Activated T-cell treated with anti-CD3 and anti-CD28 coated beads, Interleukin-2, amount 50 U/mL, for 72 hours (primary cell): ENCODE data around the gene CREG2. TPM values are rescaled to one million over a fixed set of nuclear protein-coding genes. Genes with fewer than 3 reads are reported as not detected.
A peak's percentile ranks its signal among the peaks of the same experiment; 100 is the strongest.

Source experiments
- ATAC-seq, 2 donors: fragments of 150-1000 bp; cut with Tn5 transposase; replicated peaks in 1 of 2; 2 replicates each; pipeline ENCODE4 v1.10.0; 2021; ENCODE audit warnings: moderate library complexity in 2 of 2, mild to moderate bottlenecking in 1 of 2
- DNase-seq, 2 donors: peaks; one replicate each; pipeline ENCODE4 v3.0.0; 2021 to 2022; ENCODE audit warnings: mixed read lengths in 1 of 2
- H3K27ac Mint-ChIP-seq: one replicate; pipeline ENCODE4 v1.8.0; 2022; ENCODE audit warnings: mild to moderate bottlenecking, moderate library complexity, mixed read lengths
- H3K27me3 Mint-ChIP-seq: one replicate; pipeline ENCODE4 v1.8.0; 2022; ENCODE audit warnings: low read depth, mixed read lengths
- H3K36me3 Mint-ChIP-seq, 2 donors: one replicate each; pipeline ENCODE4 v1.8.0; 2022; ENCODE audit warnings: mixed read lengths in 2 of 2, mild to moderate bottlenecking in 1 of 2; ENCODE audit not compliant: insufficient read depth in 2 of 2
- H3K4me1 Mint-ChIP-seq: one replicate; pipeline ENCODE4 v1.8.0; 2022; ENCODE audit warnings: low read depth, mixed read lengths
- H3K4me3 Mint-ChIP-seq, 2 donors: one replicate each; pipeline ENCODE4 v1.8.0; 2022; ENCODE audit warnings: mild to moderate bottlenecking in 2 of 2, mixed read lengths in 2 of 2, moderate library complexity in 2 of 2
- H3K9me3 Mint-ChIP-seq, 2 donors: one replicate each; pipeline ENCODE4 v1.8.0; 2022; ENCODE audit warnings: mixed read lengths in 2 of 2
- total RNA-seq, 2 donors: library from RNA; stranded (reverse); gene quantifications; one replicate each; pipeline ENCODE4 v1.2.3, GENCODE V29; 2022

The CREG2 gene
- total RNA-seq, 2 donors from 2014 or later: not detected

GRCh38 chr2:101401326-101401665 lies 14.0 kb upstream of the CREG2 start:
- no peak overlapping the region for H3K27ac Mint-ChIP-seq
- peaks cover 34% of the 10 kb centered on the region for H3K27me3 Mint-ChIP-seq
- H3K36me3 Mint-ChIP-seq: no peaks in the 10 kb centered on the region
- ATAC-seq (no peak), DNase-seq (no peak)
- H3K4me3 Mint-ChIP-seq: no peak overlapping the region
- H3K4me1 Mint-ChIP-seq: peaks cover 24% of the 10 kb centered on the region
- H3K9me3 Mint-ChIP-seq: no peaks in the 10 kb centered on the region

DNA sequence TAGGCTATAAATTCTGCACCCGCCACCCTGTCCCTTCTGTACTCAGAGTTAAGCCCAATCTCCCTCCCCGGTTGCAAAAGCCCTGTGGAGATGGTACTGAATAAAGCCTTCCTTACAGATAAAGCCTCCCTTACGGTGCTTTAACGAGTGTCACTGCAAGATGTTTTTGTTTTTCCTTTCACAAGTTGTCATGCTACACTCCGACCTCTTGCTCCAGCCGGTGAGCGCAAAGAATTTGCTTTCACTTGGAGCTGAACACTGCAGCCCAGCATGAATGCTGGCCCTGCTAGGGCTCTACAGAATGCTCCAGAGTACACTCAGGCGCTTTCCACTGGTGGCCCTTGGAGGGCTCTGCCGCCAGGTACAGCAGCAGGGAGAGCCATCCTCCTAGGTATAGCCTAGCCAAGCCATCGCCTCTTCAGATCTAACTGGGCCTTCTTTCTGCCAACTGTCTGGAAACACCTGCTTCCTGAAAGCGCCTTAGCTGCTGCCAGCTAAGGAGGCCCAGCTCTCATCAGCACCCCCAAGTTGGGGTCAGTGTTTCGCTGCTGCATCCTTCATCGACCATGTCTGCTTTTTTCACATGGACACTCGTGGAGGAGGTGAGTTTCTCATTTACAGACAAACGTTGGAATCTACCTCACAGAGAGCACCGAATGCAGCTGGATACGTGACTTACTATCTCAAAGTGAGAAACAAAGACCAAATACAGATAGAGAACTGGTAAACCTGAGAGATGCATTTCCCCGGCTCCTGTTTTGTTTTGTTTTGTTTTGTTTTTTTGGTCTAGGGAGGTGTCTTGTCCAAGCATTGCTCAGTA lies 13.4 kb upstream of the CREG2 start:
- no peak overlapping the region for H3K27ac Mint-ChIP-seq
- H3K36me3 Mint-ChIP-seq: peaks cover 0 to 2% of the 10 kb centered on the region in 2 donors
- H3K4me1 Mint-ChIP-seq: peaks cover 30% of the 10 kb centered on the region
- no peaks in the 10 kb centered on the region for H3K9me3 Mint-ChIP-seq
- DNase-seq (no peak), ATAC-seq (no peak)
- no peak overlapping the region for H3K4me3 Mint-ChIP-seq
- H3K27me3 Mint-ChIP-seq: peaks cover 39% of the 10 kb centered on the region

GRCh38 chr2:101400048-101400447 lies 12.7 kb upstream of the CREG2 start:
- DNase-seq (no peak), ATAC-seq (no peak)
- H3K27ac Mint-ChIP-seq: no peak overlapping the region
- H3K4me1 Mint-ChIP-seq: peaks cover 31% of the 10 kb centered on the region
- no peak overlapping the region for H3K4me3 Mint-ChIP-seq
- peaks cover 0 to 2% of the 10 kb centered on the region in 2 donors for H3K36me3 Mint-ChIP-seq
- no peaks in the 10 kb centered on the region for H3K9me3 Mint-ChIP-seq
- H3K27me3 Mint-ChIP-seq: peaks cover 46% of the 10 kb centered on the region

GRCh38 chr2:101399021-101399799 lies 11.9 kb upstream of the CREG2 start:
- peaks cover 46% of the 10 kb centered on the region for H3K27me3 Mint-ChIP-seq

GRCh38 chr2:101398116-101398821 lies 11.0 kb upstream of the CREG2 start:
- peaks cover 31% of the 10 kb centered on the region for H3K4me1 Mint-ChIP-seq
- no peaks in the 10 kb centered on the region for H3K9me3 Mint-ChIP-seq
- H3K27me3 Mint-ChIP-seq: peaks cover 46% of the 10 kb centered on the region
- no peak overlapping the region for H3K4me3 Mint-ChIP-seq
- H3K27ac Mint-ChIP-seq: no peak overlapping the region
- peaks cover 0 to 2% of the 10 kb centered on the region in 2 donors for H3K36me3 Mint-ChIP-seq
- peak in 1 of 2 donors; percentile 51 for ATAC-seq
- no peak for DNase-seq

More at GRCh38 chr2:101399021-101399799, 11.9 kb upstream of the CREG2 start:
- DNase-seq (no peak), ATAC-seq (no peak)
- peaks cover 0 to 2% of the 10 kb centered on the region in 2 donors for H3K36me3 Mint-ChIP-seq
- peaks cover 31% of the 10 kb centered on the region for H3K4me1 Mint-ChIP-seq
- H3K27ac Mint-ChIP-seq: no peak overlapping the region
- no peaks in the 10 kb centered on the region for H3K9me3 Mint-ChIP-seq
- no peak overlapping the region for H3K4me3 Mint-ChIP-seq

DNA sequence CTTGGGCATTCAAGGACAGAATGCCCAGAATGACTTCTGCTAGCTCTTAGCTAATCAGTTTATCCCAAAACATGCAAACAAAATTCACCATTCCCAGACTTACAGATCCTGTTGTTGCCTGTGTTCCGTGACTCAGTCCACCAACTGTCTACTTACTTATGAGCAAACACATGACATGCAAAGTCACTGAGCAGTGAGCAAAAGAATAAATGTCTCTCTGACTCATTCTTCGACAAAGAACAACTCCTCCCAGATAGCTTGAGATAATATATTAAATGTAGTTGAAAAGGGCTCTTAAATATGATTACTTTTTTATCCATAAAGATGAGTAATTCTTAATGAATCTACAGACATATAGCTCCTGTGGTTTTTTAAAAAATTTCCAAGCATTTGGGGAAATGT lies 9.0 kb upstream of the CREG2 start:
- no peak overlapping the region for H3K27ac Mint-ChIP-seq
- peak overlapping the region in 1 of 2 donors; percentile 44 for H3K4me3 Mint-ChIP-seq
- H3K9me3 Mint-ChIP-seq: no peaks in the 10 kb centered on the region
- H3K36me3 Mint-ChIP-seq: peaks cover 0 to 2% of the 10 kb centered on the region in 2 donors
- H3K27me3 Mint-ChIP-seq: peaks cover 46% of the 10 kb centered on the region
- DNase-seq (no peak), ATAC-seq (peak in 1 of 2 donors; percentile 32)
- peaks cover 30% of the 10 kb centered on the region for H3K4me1 Mint-ChIP-seq

- Mint-ChIP-seq H3K4me1 (peaks cover 24% of the 10 kb centered on the region), H3K36me3 (peaks cover 0 to 2% of the 10 kb centered on the region in 2 donors), H3K9me3 (no peaks in the 10 kb centered on the region), H3K4me3 (peak overlapping the region in 1 of 2 donors; percentile 44), H3K27ac (no peak overlapping the region), H3K27me3 (peaks cover 43% of the 10 kb centered on the region)
- DNase-seq: no peak
- ATAC-seq: peak in 1 of 2 donors; percentile 44
Observed at GRCh38 chr2:101395545-101396315, 8.4 kb upstream of the CREG2 start.

DNA sequence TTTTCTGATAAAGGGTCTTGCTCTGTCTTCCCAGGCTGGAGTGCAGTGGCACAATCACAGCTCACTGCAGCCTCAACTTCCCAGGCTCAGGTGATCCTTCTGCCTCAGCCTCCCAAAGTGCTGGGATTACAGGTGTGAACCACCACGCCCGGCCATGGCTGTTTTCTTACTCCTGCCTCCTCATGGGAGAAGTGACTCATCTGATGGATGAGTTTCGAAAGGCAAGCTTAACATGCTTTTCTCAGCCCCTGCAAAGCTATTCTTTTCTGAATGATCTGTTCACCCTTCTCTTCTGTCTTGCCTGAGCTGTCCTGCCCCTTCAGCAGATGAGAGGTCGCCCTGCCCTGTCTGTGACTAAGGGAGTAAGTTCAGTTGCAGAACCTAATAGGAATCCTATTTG lies 929 bp upstream of the CREG2 start:
- Mint-ChIP-seq H3K36me3 (no peaks in the 10 kb centered on the region), H3K27me3 (peaks cover 56% of the 10 kb centered on the region), H3K9me3 (no peaks in the 10 kb centered on the region), H3K4me1 (peaks cover 15% of the 10 kb centered on the region), H3K27ac (no peak overlapping the region), H3K4me3 (peak overlapping the region; percentile 74 to 78)
- no peak for DNase-seq
- ATAC-seq: no peak

- Mint-ChIP-seq H3K4me3 (peak overlapping the region; percentile 64 to 69), H3K36me3 (no peaks in the 10 kb centered on the region), H3K9me3 (no peaks in the 10 kb centered on the region), H3K27ac (no peak overlapping the region), H3K4me1 (peaks cover 15% of the 10 kb centered on the region), H3K27me3 (peaks cover 60% of the 10 kb centered on the region)
- peak in 1 of 2 donors; percentile 68 for ATAC-seq
- DNase-seq: no peak
Observed at GRCh38 chr2:101386599-101387150, 628 bp downstream of the CREG2 start.

- no peak overlapping the region for H3K4me3 Mint-ChIP-seq
- no peak overlapping the region for H3K27ac Mint-ChIP-seq
- peaks cover 11% of the 10 kb centered on the region for H3K4me1 Mint-ChIP-seq
- no peaks in the 10 kb centered on the region for H3K36me3 Mint-ChIP-seq
- H3K9me3 Mint-ChIP-seq: no peaks in the 10 kb centered on the region
- ATAC-seq (no peak), DNase-seq (no peak)
- H3K27me3 Mint-ChIP-seq: peaks cover 40% of the 10 kb centered on the region
Observed at GRCh38 chr2:101383016-101383541, 4.2 kb downstream of the CREG2 start.

- Mint-ChIP-seq H3K4me3 (no peak overlapping the region), H3K4me1 (peaks cover 7% of the 10 kb centered on the region), H3K36me3 (no peaks in the 10 kb centered on the region), H3K27ac (no peak overlapping the region), H3K27me3 (peaks cover 34% of the 10 kb centered on the region), H3K9me3 (no peaks in the 10 kb centered on the region)
- no peak for ATAC-seq
- no peak for DNase-seq
Observed at GRCh38 chr2:101382442-101382841, 4.9 kb downstream of the CREG2 start.

DNA sequence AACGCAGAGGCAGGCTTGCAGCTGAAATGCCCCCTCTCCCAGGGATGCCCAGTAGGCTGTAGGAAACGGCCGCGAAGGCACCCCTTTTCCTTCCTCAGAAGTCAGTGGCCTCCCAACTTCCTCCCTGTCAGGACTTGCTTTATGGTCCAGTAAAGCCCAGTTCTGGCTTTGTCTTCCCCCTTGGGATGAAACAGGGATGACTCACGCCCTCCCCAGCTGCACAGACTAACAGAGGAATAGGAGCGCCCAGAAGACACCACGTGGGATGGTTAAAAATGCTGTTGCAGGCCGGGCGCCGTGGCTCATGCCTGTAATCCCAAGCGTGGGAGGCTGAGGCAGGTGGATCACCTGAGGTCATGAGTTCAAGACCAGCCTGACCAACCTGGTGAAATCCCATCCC lies 6.9 kb downstream of the CREG2 start:
- Mint-ChIP-seq H3K27ac (no peak overlapping the region), H3K9me3 (no peaks in the 10 kb centered on the region), H3K27me3 (peaks cover 19% of the 10 kb centered on the region), H3K4me1 (peaks cover under 1% of the 10 kb centered on the region), H3K4me3 (no peak overlapping the region), H3K36me3 (no peaks in the 10 kb centered on the region)
- DNase-seq: no peak
- ATAC-seq: no peak
